GM21529 (cell line): Measurements from ENCODE around the gene ARHGAP19.
A peak's percentile ranks its signal among the peaks of the same experiment; 100 is the strongest.

ENCODE experiments used
- ATAC-seq: cut with Tn5 transposase; IDR thresholded peaks from one replicate; pipeline ENCODE4 v1.9.1; 2021; ENCODE audit not compliant: unreplicated experiment

ARHGAP19 gene

DNA sequence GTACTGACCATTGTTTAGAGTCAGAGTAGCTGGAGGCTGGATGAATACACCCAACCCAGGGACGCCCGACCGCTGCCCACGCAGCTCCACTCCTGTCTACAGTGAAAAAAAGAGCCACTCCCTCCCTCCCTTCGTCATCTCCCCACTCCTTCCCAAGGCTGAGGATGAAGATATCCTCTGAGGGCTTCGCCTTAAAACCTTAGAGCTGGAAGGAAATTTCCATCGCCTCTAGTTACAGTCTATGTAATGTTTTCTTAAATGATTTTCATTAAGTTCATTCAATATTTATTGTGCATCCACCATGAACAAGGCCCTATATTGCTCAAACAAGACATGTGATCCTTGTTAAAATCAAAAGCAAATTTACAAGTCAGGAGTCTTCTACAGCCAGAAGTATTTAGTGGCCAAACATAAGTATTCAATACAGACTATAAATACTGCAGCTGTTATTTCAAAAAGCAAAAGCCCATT lies 95.4 kb downstream of the ARHGAP19 start:
- no peak for ATAC-seq

DNA sequence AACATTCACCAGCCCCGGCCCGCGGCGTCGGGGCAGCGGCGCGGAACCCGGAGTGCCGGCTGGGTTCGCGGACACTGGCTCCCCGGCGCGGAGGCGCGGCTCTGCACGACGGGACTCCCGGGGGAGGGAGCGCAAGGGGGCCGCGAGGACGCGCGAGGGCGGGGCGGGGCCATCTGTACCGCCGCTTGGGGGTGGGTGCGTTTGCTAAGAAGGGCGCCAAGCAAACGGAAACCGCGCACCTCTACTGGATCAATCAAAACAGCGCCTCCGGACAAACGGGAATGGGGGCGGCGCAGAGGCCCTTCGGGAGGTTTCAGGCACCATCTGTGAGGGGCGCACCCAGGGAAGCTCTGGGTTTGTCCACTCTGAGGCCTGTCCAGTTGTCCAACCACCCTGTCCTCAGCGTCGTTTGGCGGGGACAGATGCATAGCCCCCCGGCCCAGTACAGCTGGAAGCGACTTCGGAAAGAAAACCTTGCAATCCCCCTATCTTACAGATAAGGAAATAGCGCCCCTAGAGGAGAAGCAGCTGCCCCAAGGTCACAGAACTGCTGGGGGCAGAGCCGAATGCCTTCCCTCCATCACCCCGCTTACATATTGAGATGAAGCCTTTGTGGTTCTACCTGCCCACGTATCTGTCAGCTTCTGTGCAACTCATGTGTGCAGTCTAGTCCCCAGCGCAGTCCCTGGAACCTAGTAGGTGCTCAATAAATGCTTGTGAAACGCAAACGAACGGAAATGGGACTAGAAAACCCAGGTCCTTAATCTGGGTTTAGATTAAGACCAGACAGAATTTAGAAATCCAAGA lies 96.0 kb downstream of the ARHGAP19 start:
- ATAC-seq: peak; percentile 54

DNA sequence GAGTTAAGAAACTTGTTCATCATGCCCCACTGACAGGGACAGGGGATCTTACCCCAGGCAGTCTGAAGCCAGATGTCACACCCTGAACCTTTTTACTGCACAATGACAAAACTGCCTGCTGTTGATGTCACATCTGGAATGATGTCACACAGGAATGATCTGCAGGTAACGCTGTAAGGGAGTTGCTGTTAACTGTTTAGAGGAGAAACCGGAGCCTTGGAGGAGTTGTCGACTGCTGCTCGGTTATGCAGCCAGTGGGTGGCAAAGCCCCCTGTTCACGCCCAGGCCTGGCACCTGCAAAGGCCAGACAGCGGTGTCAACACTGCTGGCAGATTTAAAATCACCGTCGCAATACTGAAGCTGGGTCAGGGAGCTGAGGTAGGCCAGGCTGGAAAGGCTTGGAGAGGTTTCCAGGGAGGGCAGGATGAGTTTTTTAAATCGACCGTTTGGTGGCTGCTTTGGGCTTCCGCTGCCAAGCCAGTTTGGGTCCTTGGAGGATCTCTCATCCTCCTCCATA lies 96.7 kb downstream of the ARHGAP19 start:
- no peak for ATAC-seq

DNA sequence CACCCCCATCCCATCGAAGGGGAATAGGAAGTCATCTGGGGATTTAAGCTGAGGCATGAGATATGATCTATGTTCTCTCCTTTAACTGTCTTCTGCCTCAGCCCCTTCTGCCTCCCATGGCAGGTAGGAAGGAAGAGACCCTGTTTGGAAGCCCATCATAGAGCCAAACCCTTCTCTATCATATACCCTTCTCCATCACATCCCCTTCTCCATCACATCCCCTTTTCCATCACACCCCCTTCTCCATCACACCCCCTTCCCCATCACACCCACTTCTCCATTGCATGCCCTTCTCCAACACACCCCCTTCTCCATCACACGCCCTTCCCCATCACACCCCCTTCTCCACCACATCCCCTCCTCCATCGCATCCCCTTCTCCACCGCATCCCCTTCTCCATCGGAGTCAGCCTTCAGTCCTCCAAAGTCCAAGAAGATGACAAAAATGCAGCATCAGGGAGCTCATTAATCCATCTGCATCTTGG lies 99.4 kb downstream of the ARHGAP19 start:
- ATAC-seq: no peak

DNA sequence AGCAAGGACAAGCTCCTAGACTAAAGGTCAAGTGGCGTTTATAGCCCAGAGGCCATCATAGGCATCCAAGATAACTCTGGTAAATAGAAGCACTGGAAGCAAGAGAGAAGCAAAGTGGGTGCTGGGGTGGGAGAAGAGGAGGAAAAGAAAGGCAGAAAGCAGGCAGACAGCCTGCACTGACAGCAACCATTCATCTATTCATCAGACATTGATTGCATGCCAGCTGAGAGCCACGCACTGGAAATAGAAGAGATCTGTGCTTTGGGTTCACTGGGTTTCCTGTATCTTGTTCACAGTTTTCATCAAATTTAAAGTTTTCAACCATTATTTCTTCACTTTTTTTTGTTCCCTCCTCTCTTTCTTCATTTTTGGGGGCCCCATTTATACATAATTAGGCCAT lies 102.0 kb downstream of the ARHGAP19 start:
- ATAC-seq: no peak

DNA sequence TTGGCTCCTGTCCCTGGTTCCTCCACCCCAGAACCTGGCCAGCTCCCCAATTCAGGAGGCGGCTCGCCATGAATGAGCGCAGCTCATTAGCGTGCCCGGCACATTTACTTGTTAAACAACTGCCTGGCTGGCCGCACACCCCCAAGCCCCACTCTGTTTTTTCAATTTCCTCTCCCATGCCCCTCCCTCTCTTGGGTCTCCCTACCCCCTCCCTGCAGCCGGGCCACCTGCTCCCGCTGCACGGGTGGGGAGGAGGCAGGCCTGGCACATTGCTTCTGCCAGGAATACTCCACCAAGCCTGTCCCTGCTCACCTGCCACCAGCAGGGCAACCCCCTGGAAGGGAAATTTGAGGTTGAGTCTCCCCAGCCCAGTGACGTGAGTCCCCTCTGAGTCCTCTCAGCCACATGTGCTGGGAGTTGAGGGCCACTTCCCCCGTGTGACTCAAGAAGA lies 104.2 kb downstream of the ARHGAP19 start:
- ATAC-seq: peak; percentile 59

DNA sequence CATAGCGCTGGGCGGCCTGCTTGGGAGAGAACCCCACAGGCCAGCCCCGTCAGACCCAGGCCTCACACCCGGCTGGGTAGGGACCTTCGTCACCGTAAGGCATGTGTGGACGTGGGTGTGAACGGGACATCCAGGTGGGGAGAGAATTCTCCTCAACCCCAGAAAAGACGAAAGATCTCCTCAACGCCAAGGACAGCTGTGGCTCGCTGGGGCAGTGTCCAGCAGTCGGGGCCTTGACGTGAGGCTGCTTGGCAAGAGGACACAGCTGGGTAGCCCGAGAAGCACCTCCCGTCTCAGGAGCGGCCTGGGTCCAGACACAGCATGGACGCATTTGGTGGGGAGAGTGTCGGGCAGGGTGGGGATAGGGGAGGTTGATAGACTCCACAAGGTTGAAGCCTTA lies 105.5 kb downstream of the ARHGAP19 start:
- ATAC-seq: no peak

DNA sequence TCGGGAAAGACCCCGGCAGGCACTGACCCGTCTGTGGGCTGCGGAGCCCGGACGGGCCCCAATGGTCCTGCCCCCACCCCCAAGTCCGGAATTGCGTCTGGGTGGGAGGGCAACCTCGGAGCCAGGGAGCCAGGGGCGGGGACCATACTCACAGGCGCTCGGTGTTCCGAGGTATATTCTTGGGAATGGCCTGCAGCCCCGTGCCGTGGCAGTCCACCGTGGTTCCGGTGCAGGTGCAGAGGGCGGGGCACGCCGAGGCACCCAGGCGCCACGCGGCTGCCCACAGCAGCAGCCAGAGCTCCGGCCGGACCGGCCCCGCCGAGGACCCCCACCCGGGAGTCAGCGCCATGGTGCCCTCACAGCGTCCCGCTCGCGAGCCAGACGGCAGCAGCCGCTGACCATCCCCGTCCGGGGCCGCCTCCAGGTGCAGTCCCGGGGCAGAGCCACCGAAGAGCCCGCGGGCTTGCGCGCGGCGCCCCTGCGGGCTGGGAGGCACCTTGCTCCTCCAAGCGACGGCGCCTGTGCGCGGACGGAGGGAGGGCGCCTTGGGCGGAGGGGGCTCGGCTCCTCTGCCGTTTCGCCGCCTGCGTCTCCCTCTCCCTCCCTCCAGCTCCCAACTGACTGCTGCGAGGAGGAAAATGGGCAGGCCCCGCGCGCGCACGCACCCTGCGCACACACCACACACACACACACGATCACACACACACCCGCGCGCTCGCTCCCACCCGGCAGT lies 106.9 kb downstream of the ARHGAP19 start, which contains the start of gene SLIT1:
Gene SLIT1, minus strand, starts transcription at position 634 of the 733 bp plus-strand sequence. Its CDS starts 285 bp downstream, at position 349.
- no peak for ATAC-seq

DNA sequence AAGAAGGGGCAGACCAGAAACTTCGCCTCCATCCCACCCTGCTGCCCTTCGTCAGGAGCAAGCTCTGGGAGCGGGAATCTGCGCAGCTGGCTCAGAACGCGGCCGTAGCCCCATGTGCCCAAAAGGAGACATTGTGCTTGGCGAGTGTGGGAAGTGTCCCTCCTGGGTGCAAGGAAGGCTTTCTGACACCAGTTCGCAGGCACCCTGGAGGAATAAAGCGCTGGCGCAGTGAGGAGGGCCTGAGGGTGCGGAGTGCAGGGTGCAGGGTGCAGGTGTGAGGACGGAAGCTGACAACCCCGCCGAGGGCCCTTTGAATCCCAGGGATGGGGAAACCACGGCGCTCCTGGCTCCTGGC lies 107.5 kb downstream of the ARHGAP19 start:
- no peak for ATAC-seq

DNA sequence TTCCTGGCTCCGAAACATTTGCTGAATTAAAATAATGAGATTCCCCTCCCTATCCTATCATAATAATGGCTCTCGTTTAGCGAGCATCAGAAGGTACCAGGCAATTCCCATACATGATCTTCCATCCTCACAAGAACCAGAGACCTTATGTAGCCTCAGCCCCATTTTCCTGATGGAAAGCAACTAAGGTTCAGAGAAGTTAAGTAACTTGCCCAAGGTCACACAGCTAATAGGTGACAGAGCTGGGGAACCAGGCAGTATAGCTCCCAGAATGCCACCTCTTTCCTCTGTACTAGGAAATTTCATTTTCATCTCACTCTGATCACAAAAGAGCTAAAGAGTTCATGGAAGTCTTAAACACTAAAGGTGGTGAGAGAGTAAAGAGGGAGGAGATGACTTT lies 109.1 kb downstream of the ARHGAP19 start:
- no peak for ATAC-seq

DNA sequence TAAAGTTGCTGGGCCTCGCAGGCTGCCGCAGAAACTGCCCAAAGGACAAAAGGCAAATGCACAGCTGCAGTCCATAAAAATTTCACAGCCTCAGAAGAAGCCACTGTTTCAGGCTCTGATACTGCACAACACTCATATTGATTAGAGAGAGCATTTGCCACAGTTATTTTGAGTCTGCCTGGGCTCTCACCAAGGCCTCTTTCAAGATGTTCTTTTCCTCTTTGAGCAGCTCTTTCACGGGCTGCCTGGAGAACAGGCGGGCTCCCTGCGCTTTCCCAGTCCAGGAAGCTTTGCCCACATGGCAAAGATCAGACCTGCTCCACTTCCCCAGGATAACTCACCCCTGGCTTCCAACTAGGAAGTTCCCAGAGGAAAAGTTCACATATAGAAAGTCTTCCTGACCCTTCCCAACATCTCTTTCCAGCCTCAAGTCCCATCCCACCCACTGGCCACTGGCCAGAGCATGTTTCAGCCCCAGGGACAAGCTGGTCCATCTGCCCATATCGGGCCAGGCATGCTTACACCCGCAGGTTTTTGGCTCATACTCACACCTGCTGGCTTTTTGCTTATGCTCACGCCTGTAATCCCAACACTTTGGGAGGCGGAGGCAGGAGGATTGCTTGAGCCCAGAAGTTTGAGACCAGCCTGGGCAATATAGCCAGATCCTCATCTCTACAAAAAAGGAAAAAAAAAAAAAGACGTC lies 110.0 kb downstream of the ARHGAP19 start:
- ATAC-seq: no peak

DNA sequence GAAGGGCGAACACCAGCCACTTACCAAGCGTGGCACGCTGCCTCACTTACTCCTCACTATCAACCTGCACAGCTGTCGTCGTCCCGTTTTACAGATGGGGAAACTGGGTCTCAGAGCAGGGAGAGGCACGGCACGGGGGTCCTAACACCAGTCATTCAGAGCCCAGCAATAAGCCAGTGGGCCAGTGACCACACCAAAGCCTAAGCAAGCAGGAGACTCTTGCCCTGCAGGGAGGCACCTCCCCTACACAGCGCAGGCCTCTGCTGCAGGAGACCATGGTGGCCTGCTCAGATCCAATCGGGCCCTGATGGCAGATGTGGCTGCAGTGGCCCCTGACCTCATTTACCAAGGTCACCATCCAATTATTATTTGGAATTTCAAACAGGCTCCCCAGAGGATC lies 111.5 kb downstream of the ARHGAP19 start:
- ATAC-seq: no peak

DNA sequence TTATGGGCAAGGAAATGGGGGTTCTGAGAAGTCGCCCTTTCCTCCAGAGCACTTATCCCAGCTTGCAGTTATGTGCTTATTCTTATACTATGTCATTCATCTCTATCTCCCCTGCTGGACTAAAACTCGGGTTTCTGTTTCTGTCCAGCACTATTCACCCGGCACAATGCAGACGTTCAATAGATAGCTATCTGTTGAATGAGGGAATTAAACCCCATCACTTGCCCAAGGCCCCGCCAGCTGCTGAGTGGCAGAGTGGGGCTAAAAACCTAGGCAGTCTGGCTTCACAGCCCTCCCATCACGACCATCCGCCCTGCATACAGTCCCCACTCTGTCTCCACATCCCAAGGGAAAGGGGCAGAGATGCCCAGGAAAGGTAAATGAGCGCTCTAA lies 112.1 kb downstream of the ARHGAP19 start:
- ATAC-seq: no peak

DNA sequence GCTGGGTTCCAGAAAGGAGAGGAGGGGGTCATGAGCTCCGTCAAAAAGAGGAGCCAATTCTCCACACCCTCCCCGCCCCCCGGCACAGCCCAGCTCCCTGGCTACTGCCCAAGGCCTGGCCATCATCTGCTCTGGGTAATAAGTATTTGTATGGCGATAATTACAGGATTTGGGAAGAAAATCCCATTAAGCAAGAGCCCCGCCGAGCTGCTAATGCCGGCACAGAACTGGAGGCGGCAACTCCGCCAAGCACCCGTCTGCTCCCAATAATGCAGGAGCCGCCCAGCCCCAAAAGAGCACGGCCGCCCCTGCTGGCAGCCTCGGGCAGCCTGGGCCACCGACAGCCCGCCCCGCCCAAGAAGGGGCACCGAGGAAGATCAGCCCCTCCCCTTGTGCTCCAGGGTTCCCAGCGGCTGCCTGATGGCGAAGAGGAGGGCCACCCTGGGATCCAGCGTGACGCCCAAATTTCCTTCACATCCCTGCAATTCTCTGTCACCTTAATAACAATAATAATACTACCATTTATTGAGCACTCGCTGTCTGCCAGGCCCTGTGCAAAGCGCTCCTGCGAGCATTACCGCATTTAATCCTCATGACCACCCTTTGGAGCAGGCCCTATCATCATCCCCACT lies 112.6 kb downstream of the ARHGAP19 start:
- no peak for ATAC-seq

DNA sequence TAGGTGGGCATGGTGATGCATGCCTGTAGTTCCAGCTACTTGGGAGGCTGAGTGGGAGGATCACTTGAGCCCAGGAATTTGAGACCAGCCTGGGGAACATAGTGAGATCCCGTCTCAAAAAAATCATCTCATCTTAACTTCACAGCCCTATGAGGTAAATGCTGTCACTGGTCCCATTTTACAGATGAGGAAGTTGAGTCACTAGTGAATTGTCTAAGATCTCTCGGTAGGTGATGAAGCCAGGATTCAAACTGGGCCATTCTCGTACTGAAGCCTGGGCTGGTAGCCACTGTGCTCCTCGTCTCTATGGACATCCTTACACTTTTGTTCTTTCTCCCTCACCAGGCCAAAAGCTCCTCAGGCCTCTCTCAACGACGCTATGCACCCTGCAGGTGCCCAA lies 113.1 kb downstream of the ARHGAP19 start:
- ATAC-seq: no peak

DNA sequence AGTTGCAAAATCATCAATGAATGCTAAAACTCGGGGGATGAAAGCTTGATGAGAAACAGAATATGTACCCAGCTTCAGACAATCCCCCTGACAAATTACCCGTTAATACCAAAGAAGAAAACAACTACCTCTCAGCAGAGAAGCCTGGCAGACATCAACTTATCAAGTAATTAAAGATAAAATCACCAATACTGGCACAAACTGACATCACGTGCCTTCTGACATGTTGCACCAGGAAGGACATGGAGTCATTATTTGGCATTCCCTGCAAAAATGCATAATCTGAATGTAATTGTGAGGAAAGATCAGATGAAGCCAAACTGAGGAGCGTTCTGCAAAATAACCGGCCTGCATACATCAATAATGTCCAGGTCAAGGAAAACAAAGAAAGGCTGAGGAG lies 114.4 kb downstream of the ARHGAP19 start:
- ATAC-seq: no peak

DNA sequence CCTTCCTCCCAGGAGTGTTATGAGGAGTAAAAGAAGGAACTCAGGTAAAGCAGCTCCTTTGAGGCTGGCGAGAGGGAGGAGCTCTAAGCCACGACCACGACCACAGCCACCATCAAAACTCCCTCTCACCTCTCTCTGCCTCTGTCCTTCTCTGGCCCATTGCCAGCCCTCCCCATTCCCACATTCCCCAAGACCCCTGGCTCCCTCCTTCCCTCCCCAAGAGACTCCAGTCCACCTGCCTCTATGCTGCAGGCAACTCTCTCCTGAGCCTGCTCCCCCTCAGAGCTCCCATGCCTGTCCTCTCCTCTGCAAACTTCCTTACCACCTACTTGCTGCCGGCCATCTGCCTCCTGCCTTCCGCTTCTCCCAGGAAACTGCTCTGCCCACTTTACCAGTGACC lies 116.2 kb downstream of the ARHGAP19 start:
- ATAC-seq: no peak

DNA sequence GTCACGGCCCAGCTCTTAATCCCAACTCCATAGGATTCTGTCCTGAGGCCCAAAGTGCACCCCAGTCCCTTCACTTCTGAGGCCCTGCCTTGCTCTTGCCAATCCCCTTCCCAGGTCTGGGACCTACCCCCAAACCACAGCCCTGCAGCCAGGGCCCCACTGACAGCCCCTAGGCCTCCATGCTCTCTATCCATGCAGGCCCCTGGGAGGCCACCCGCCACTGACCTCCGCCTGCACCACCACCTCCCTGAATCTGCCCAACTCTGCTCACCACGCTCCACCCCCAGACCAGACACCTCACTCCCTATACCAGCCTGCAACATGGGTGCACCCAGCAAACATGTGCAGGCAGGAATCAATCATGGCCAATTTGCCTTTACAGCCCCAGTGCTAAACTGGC lies 116.9 kb downstream of the ARHGAP19 start:
- ATAC-seq: no peak

DNA sequence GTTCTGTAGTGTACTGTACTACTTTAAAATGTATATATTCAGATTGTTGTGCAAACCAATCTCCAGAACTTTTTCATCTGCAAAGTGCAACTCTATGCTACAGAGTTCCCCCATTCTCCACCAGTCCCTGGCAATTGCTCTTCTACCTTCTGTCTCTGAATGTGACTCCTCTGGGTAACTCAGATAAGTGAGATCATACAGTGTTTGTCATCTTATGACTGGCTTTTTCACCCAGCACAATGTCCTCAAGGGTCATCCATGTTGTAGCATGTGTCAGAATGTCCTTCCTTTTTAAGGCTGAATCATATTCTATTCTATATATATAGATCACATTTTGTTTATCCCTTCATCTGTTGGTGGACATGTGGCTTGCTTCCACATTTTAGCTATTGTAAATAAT lies 117.5 kb downstream of the ARHGAP19 start:
- no peak for ATAC-seq

DNA sequence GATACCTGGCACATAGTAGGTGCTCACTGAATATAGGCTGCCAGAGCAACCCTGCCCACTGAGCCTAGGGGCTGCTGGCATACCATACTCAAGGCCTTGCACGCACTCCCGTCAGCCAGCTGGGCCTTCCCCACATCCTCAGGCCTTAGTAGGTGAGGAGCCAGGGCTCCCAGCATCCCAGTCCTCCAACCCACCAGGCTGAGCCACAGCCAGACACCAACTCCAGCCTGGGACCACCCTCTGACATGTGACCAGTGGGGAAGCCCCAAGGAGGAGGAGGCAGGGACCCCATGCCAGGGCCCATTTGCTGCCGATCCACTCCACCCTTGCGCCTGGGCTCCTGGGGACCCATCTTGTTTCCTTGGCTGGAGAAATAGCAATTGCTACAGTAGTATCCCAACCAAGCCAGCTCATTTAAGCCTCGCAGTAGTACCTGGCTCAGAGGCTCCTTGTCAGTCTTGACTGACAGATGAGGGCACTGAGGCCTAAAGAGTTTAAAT lies 118.1 kb downstream of the ARHGAP19 start:
- ATAC-seq: no peak

DNA sequence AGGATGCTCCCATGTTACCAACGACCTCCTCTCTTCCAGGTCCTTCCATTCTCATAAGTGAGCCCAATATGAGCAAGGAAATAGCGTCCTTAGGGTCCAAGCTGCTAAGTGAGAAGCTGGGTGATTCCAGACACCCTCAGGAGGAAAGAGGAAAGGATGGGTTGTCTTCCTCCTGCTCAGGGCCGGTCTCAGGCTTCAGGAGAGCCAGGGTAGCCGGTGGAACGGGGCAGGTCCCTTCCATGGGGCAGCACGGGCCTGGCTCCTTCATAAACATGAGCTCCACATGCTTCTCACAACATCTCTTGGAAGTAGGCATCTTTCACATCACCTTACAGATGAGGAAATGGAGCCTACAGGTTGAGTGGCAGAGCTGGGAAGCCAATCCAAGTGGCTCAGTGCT lies 119.4 kb downstream of the ARHGAP19 start:
- ATAC-seq: no peak
